Suppressor macrophage (primary cell): ENCODE data around the gene CADPS.

Experiments
- DNase-seq, 4 experiments: peaks; one replicate each; pipeline ENCODE4 v3.0.0-alpha.2; 2020 to 2022

Gene CADPS

DNA sequence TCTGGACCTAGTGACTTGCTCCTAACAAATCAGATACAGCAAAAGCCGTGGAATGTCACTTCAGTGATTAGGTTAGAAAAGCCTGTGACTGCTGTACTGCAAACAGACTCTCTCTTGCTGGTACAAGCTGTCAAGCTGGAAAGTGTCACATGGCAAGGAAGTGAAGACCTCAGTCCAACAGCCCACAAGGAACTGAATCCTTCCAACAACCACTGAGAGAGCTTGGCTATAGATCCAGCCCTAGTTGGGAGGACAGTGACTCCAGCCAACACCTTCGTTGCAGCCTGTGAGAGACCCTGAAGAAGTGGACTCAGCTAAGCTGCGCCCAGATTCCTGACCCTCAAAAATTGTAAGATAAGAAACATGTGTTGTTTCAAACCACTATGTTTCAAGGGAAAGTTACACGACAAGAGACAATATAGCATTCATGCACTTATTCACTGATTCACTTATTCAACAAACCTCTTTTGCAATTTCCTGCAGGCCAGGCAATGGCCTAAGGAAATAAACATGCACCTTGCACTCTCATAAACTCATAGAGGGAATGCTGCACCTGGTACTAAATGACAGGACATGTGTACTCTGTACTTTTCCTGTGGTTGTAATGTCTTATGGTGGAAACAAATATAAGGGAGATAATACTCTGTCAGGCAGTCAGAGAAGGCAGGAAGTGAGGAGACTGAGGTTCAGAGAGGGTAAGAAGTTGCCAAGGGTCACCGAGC lies 142.9 kb downstream of the CADPS start:
- no peak for DNase-seq

DNA sequence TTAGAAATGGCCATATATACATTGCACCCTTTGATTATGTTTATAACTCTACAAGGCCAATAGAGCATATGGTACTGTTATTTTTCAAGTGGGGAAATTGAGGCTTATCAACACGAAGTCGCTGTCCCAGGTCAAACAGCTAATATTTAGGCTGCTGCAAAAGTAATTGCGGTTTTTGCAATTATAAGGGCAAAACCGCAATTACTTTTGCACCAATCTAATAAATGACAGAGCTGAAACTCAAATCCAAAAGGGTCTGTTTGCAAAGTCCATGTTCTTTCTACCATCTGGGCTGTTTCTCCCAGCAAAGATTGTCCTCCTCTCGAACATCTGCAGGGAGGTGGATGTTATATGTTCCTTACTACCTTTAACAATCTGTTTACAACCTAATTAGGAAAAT lies 147.2 kb downstream of the CADPS start:
- no peak for DNase-seq

DNA sequence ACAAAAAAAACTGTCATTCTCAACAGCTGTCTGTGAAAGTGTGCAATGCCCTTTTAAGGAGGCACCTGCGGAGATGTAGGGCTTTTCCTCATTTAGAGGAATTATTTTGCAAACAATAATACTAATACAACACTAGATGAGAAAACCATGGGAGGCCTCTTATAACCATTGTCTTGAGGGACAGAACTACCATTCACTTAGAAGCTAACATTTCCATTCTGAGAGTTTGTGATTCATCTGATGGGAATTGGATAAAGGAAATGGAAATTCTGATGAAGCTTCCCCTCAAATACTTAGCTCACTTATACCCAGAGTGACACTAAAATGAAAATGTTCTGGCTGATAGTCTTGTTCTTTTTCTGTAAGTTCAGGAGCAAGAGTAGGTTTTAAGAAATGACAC lies 147.7 kb downstream of the CADPS start:
- no peak for DNase-seq

DNA sequence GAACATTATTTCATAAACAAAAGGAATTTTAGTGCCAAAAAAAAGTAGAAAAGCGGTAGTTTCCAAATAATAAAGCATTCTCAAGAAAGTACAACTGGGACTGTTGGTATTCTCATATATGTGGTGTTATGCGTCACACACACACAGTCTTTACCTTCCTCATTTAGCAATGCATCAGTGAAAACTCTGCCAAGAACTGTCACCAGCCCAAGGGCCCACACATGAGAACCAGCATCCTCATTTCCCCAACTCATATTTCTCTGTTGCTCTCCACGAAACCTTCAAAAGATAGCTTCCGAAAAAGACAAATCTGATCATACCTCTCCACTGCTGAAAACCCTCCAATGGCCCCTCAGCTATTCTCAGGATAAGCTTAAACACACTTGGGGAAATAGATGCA lies 150.7 kb downstream of the CADPS start:
- DNase-seq = no peak

DNA sequence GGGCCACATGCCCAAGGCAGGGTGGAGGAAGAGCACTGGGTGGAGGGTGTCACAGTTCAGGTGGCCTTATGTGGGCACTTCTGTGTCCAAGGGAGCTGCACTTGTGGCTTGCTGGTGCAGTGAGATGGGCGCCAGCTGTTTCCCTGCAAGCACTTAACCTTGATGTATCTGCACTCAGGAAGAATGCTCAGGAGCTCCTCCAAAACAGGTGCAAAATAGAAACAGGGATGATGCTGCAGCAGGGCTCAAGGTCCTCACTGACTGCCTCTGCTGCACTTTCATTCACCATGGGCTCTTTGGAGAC lies 151.3 kb downstream of the CADPS start:
- no peak for DNase-seq

DNA sequence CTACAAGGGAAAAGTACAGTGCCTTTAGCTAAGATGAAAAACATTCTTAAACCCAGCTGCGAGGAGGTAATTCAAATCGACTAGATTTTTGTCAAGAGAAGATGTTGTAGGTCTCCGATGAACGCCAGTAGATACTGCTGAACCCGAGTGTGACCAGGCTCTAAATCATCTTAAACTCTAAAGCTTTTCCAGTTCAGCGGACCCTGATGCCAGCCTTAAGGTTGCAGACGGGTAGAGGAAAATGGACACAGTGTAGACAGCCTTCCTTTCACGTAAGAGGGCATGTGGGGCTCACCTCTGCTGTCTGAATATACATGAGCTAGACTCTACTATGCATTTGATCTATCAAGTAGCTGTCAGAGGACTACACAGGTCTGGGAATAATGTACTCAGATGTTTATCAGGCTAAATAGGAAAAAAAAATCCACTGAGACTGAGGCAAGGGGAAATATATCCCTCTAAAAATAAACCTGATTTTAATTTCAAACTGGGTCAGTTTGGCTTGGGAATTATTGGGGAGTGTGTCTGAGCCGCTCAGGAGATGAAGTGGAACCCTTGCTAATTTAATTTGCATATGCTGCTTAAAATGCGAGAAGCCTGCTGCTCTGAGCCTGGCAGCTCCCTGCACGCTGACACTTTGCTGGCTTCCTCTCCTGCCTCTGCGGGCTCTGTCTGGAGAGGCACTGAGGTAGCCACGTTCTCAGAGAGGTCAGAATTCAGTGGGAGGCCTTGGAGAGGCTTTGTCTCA lies 151.9 kb downstream of the CADPS start:
- DNase-seq = no peak

DNA sequence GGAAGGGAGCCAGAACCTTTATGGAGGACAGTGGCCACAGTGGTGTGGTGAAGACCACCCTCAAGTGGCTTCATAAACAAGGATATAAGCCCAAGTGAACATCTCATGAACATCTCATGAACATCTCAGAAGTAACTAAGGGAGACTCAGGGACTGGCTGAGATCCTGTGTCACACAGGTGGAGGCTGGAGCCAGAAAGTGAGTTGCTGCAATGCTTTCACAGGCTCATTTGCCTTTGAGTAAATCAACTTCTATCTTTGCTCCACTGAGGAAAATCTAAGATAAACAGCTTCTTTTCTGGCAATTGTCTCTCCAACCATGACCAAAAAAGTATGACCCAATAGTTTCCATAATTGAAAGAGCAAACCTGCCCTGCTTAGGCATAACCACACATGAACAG lies 152.9 kb downstream of the CADPS start:
- DNase-seq = no peak

DNA sequence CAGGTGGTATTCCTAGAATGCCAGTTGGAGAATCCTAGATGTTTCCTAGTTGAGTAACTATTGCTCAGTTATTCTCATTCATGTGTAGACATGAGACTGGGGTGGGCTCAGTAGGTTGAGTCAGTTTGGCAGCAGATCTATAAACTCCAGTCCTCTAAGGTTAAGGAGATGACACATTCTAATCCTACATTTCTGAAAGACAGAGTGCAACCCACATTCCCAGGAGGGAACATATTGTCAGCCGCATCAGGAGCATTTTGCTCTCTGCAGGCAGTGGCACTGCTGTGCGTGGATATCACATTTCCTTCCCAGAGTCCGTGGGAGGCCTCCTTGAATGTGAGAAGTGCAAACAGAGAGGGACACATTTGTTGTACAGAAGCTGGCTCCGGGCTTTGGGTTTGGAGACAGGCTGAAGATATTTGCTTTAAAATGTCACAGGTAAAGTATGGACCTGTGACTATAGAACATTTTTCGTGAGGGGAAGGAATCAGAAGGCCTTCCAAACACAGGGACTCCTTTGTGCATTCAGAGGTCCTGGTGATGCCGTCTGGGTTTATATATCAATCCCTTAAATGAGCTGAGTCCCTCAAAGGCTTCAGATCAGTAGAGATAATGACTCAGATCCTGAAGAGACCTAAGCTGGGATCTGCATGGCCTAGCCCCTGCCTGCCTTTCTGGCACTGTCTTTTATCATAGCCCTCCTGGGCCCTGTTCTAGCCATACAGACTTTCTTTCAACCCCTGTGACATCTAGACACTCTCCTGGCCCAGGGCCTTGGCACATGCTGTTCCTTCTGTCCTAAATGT lies 156.5 kb downstream of the CADPS start:
- no peak for DNase-seq

DNA sequence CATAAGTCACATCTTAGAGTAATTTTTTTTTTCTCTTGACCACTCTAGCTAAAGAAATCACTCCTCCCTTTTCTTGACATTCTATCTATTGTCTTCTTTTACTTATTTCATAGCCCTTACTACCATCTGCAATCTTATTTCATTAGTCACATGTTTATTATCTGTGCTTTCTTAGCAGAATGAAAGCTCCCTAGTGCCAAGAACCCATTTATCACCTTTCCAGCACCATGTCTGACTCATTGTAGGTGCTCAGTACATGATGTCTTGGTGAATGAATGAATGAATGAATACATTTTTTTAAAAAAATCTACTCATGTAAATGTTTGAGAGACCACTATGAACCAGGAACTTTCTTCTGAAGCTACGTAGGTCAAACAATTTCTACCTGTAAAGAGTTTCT lies 157.2 kb downstream of the CADPS start:
- no peak for DNase-seq

DNA sequence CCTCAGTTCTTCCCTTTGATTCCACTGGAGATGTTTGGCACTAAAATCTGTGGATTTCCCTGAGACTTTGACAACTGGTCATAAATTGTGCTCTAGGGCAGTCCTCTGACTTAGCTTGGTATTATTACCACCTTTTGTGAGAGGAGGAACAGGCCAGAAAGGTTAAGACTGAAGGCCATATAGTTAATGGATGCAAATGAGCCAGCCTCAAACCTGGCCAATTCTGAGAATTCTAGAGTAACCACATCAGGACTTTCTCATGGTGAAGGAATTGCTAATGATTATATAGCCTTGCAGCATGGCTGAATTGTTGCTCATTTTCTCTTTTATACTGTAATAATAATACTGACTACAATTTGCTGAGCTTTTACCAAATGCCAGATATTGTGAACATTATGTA lies 162.5 kb downstream of the CADPS start:
- DNase-seq = no peak

DNA sequence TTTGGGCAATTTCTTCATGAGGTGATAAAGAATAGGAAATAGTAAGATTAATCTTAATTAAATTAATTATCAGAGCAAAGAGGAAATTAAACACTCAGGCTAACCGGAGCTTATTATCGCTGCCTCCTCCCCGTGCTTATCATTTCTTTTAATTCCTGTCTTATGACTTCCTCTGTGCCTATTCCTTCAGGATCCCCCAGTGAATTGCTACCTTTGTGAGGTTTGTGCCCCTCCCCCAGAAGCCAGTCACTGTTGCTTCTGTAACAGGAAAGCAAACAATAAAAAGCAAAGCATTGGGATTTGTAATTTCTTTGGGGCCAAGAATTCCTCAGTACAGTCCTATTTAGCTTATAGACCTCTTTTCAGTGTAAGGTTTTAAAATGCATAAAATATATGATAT lies 164.5 kb downstream of the CADPS start:
- no peak for DNase-seq

DNA sequence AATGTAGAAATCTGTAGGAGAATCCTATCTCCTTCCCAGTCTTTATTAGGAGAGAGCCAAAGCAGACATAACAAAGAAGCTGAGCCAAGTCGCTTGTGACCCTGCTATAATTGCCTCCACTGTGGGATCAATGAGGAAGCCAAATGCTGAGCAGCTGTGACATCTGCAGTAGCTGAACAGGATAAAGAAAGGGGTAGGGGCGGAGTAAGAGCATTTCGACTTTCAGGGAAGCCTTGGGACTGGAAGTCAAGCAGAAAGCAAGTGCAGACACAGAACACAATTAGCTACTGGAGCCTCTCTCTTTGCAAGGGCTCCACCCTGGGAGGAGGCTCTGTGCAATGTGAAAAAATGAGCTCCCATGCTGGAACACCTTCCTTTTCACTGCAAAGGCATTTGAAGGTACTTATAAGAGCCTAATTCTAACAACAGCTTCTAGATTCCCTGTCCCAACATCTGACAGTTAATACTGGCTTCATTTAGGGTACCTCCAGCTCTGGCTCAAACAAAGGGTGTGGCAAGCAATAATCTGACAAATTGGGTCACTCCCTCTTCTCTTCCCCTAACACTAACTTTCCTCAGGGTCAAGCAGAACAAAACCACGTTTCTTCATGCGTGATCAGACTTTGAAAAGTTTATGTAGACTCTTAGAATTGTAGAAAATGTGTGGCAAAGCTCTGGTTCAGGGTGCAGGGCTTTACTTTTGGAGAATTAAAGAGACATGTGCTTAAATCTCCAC lies 166.4 kb downstream of the CADPS start:
- no peak for DNase-seq

DNA sequence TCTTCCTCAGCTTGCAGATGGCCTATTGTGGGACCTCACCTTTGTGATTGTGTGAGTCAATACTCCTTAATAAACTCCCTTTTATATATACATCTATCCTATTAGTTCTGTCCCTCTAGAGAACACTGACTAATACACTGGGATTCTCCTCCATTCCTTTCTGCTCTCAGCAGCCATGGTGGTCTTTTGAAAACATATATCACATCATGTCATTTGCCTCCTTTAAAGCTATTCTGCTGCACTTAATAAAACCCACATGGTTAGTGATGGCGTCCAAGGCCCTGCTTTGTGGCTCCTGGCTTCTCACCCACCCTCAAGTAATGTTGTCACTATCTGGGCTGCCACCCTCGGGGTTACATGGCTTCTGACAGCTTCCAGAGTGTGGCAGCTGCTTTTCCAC lies 169.5 kb downstream of the CADPS start:
- no peak for DNase-seq

DNA sequence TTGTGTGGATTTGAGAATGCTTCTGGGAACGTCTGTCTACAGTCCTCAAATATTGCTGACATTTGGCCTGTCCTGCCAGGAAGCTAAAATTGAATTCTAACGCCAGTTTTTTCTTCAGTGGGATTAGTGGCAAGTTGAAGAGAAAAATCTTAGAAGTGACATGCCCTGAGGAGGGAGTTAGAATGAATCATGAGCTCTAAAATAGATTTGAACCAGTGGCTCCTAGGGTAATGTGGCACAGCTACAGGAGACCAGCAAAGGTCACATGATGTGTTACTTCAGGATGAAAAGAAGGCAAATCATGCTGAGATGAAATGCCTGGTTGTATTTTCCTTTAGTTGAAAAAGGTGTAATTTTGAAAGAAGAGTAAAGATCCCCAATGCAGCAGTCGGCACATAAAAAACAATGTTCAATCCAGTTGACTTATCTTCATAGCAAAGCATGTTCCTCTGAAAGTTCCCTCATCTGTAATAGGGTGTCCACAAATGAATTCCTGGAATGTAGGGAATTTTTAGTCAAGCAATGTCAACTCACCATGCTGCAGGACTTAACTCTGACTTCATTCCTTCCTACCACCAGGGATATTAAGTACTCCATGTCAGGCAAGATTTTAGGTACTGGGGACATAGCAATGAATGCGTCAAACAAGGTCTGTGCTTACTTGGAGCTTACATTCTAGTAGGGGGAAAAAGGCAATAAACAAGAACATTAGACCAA lies 171.6 kb downstream of the CADPS start:
- DNase-seq = no peak

DNA sequence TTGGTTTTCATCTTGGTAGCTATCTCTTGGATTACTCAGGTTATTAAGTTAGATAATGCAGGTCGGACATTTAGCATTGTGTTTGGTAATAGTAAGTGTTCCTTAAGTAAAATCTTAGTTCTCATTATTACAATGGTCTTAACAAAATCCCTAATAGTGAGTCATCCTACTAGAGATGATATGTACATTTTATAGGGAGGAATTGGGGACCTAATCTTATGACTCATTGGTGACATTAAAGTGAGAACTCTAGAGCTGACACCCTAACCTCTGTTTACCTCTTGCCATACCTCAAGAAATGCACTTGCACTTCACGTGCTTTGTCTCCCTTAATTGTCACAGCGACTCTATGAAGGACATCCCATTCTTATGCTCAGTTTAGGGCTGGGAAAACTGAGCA lies 174.9 kb downstream of the CADPS start:
- no peak for DNase-seq

DNA sequence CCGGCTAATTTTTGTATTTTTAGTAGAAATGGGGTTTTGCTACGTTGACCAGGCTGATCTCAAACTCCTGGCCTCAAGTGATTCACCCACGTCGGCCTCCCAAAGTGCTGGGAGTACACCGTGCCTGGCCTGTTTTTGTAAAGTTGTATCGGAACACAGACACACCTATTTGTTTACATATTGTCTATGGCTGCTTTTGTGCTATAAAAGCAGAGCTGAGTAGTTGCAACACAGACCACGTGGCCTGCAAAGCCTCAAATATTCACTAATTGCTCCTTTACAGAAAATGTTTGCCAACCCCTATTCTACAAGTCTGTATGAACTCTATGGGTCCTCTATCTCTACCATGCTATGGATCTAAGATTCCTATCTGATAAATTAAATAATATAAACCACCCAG lies 175.5 kb downstream of the CADPS start:
- no peak for DNase-seq

DNA sequence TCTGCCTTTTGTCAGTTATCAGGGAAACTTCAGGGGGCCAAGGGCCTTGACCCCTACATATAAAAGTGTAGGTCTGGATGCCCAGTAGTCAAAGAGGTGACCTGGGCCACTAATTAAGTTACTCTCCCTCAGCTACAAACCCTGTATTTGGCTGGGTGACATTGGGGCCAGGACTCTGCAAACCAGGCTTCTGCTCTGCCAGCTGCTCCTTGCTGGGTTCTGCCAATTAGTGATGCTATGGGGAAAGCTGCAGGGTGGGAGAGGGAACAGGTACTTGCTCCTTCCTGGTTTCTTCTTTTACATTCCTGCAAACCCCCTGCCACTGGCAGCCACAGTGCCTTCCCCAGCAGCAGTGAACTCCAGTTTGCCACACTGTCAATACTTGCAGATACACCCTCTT lies 179.2 kb downstream of the CADPS start:
- no peak for DNase-seq

DNA sequence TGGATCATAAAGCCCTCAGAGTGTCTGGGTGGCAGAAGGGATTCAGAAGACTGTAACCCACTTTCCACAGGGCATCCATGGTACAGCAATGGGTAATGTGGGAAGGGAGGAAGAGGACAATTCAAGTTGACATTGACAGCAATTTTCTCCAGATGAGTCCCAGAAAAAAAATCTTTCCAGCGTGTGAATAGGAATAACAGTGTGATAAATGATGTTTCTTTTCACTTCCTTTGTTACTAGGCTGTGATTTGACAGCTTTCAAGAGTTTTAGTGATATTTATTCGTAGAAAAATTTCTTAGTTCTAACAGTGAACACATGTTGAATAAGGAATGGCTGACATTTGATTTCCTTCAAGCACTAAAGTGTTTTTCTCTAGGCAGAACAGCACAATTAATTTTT lies 186.4 kb downstream of the CADPS start:
- no peak for DNase-seq

DNA sequence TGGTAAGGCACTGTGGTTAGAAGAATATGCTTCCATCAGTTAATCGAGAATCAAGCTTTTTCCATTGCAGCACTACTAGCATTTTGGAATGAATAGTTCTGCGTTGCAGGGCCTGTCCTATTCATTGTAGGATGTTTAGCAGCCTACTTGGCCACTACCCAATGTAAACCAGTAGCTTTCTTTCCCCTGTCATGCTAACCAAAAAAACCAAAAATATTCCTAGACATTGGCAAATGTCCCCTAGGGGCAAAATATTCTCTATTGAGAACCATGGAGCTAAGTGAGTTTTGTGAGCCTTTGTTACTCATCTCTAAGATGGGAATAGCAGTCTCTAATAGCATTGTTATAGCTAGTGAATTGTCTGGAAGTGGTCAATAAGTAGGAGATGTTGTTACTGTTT lies 187.2 kb downstream of the CADPS start:
- DNase-seq = no peak

DNA sequence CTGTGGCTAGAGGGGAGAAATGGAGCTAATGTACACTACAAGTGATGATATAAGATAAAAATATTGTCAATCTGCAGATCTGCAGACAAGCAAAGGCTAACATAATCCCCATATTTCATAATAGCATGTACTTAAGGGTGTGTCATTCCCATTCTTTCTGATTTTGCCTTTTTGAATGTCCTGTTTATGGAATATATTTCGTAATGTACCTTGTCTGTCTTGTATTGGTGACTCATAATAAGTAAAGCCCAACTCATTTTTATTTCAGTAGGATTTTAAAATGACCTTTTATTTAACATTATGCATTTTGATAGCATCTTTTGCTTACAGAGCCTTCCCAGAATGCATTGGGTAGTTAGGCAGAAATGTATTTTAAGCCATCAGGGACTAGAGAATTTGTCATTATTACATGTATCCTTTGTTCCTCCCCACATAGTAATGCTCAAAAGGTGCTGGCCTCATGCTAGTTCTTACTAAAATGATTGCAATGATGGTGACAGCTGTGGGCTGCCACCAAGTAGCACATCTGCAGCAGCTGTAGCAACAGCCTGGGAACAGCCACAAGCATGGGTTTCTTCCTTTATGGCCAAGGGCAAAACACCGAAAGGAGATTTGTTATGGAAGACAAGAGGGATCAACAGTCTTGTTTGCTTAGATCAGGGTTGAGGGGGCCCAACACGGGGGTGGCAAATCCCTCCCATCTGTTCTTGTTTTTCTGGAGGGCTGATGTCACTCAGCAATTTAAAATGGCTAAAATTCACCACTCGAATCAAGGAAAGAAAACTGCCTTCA lies 188.5 kb downstream of the CADPS start:
- no peak for DNase-seq

DNA sequence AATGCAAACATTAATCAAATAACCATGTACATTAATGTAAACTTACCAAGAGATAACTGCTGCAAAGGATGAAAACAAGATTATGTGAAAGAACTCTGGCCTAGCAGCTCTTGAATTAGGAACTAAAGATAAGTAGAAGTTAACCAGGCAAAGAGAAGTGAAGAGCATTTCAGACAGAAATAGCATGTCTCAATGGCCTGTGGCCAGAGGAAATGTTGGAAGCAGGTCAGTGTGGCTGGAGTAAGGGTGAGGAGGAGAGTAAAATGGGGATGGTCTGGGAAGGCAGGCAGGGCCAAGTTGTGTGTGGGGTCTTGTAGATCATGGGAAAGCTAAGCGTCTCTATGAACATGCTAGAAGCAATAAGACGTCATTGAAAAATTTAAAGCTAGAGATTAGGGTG lies 192.4 kb downstream of the CADPS start:
- DNase-seq = no peak

DNA sequence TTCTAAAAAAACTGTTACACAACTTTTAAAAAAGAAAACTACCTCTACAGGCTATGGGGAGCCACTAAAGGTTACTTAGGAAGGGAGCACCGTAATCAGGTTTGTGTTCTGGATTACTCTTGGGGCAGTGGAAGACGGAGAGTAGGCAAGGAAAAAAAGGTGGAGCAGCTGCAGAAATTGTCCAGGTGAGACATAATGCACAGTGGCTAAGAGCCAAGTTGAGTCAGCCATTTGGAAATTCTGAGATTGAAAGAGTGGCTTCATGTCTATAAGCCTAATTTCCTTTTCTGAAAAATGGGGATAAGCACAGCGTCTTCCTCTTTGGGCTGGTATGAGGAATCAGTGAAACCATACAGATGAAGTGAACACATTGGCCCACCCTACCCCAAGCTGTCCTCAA lies 195.2 kb downstream of the CADPS start:
- DNase-seq = no peak
